Hematopoietic multipotent progenitor cell (in vitro differentiated cells): ENCODE measurements around the gene TMEM43. TPM values are rescaled to one million over a fixed set of nuclear protein-coding genes. Genes with fewer than 3 reads are reported as not detected.
"Not testable (repeated sequence)": the region's sequence is repeated elsewhere in the genome, so short reads cannot be mapped to it uniquely, and the experiment has no call there.

ENCODE experiments used
- DNase-seq, 3 donors: peaks; one replicate each; pipeline ENCODE4 v3.0.0-alpha.2; 2011 to 2015; ENCODE audit warnings: low read depth in 2 of 3, low spot score in 2 of 3
- total RNA-seq: library from RNA; depleted of rRNA; stranded (reverse); fragments of >200 nt; gene quantifications from one replicate; pipeline ENCODE4 v1.2.3, GENCODE V29; 2012

TMEM43 gene, protein sequence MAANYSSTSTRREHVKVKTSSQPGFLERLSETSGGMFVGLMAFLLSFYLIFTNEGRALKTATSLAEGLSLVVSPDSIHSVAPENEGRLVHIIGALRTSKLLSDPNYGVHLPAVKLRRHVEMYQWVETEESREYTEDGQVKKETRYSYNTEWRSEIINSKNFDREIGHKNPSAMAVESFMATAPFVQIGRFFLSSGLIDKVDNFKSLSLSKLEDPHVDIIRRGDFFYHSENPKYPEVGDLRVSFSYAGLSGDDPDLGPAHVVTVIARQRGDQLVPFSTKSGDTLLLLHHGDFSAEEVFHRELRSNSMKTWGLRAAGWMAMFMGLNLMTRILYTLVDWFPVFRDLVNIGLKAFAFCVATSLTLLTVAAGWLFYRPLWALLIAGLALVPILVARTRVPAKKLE
- total RNA-seq: 189 TPM

- peak; percentile 96 to 99 (median 98) for DNase-seq
Measured at GRCh38 chr3:14124615-14125192, at the start of gene TMEM43, which contains the start of gene CHCHD4. Gene TMEM43 (plus strand): TSS chr3:14125052. CDS start chr3:14125194, 142 bp downstream. Gene CHCHD4 (minus strand): TSS chr3:14124870. CDS start chr3:14124676, 194 bp downstream.

DNA sequence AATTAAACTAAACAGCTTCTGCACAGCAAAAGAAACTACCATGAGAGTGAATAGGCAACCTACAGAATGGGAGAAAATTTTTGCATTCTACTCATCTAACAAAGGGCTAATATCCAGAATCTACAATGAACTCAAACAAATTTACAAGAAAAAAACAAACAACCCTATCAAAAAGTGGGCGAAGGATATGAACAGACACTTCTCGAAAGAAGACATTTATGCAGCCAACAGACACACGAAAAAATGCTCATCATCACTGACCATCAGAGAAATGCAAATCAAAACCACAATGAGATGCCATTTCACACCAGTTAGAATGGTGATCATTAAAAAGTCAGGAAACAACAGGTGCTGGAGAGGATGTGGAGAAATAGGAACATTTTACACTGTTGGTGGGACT lies 49.6 kb upstream of the TMEM43 start:
- DNase-seq: not testable (repeated sequence)

- no peak for DNase-seq
Measured at GRCh38 chr3:14077310-14077709, 47.5 kb upstream of the TMEM43 start.

- DNase-seq: no peak
Measured at GRCh38 chr3:14082108-14082657, 42.7 kb upstream of the TMEM43 start.

GRCh38 chr3:14087461-14087860 lies 37.4 kb upstream of the TMEM43 start:
- DNase-seq: not testable (repeated sequence)

- not testable (repeated sequence) for DNase-seq
Measured at GRCh38 chr3:14091959-14092358, 32.9 kb upstream of the TMEM43 start.

- DNase-seq: no peak
Measured at GRCh38 chr3:14092464-14092863, 32.4 kb upstream of the TMEM43 start.

GRCh38 chr3:14093831-14094230 lies 31.0 kb upstream of the TMEM43 start:
- DNase-seq: no peak

DNA sequence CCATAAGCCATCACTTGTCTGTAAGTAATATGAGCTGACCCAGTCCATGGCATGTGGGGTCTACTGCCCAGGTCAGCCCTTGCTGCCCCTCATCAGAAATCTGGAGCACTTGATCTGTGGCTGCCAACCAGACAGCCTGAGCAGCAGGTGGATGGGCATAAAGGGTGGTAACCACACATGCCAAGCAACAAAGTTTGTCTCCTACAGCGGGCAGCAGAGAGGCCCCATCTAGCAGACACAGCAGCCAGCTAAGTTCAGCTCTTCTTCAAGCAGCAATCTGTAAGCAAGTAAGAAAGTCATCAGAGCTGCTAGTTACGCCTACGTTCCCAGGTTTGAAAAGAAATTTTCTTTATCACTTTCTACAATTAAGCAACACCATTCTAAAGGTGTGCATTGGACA lies 28.1 kb upstream of the TMEM43 start:
- DNase-seq: no peak

DNA sequence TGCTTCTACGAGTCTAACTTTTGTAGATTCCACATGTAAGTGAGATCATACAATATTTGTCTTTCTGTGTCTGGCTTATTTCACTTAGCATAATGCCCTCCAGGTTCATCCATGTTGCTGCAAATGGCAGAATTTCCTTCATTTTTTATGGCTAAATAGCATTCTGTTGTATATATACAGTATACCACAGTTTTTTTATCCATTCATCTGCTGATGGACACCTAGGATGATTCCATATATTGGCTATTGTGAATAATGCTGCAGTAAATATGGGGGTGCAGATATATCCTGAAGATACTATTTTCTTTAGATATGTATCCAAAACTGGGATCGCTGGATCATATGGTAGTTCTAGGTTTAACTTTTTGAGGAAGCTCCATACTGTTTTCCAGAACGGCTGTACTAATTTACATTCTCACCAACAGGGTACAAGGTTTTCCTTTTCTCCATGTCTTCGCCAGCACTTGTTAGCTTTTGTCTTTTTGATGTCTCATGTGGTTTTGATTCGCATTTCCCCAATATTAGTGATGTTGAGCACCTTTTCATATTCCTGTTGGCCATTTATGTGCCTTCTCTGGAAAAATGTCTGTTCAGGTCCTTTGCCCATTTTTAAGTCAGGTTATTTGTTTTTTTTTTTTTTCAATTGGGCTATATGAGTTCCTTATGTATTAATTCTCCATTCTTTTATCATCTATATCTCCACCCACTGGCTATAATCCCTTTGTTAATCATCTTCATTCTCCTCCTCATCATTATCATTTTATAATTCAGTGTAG lies 27.0 kb upstream of the TMEM43 start:
- DNase-seq: no peak

GRCh38 chr3:14109821-14110220 lies 15.0 kb upstream of the TMEM43 start:
- DNase-seq: not testable (repeated sequence)

DNA sequence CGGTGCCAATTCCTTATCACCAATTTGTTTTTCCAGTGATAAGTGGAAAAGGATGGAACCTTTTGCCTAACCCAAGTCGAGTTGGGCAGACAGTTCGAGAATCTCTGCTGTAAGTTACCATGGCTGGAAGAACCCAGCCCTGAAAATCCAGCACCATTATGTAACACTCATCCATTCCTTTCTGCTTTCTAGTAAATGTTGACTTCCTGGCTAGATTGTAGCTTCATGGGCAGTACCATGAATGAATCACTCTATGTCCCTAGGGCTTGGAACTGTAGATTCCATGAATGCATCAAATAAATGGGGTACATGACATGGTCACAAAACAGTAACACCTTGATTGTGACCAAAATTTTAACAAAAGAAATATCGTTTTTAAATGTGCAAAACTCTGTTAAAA lies 14.2 kb upstream of the TMEM43 start:
- no peak for DNase-seq

- peak in 1 of 3 donors; percentile 12 for DNase-seq
Measured at GRCh38 chr3:14113965-14114635, 10.8 kb upstream of the TMEM43 start.

GRCh38 chr3:14117468-14118399 lies 7.1 kb upstream of the TMEM43 start:
- no peak for DNase-seq

GRCh38 chr3:14118400-14119381 lies 6.2 kb upstream of the TMEM43 start:
- DNase-seq: peak in 1 of 3 donors; percentile 65

- no peak for DNase-seq
Measured at GRCh38 chr3:14119651-14120050, 5.2 kb upstream of the TMEM43 start.

GRCh38 chr3:14120111-14120920 lies 4.5 kb upstream of the TMEM43 start:
- no peak for DNase-seq
